ENCODE data around the gene KCNAB1. TPM values are rescaled to one million over a fixed set of nuclear protein-coding genes. Genes with fewer than 3 reads are reported as not detected.

The KCNAB1 gene
- total and polyA plus RNA-seq, 4 donors, result 0.16 to 2.4 (median 0.72) TPM

DNA sequence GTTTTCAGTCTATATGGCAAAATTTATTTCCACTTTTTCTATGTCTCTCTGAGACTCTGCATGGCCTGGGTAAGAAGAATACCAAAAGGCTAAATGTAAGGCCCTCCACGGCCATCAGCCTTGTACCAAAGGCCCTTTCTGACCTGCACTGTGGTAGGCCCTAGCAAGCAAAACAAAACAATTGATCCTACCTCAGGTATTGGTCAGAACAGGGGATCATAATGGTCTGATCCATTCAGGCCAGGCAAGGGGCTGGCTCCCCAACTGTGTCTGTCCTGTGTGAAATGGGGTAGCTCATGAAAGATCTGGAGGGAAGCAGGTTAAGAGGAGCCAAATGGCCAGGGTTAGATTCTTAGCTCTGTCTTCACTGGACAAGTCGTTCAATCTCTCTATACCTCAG, 253.3 kb downstream of the KCNAB1 start:
- Histone ChIP-seq H3K4me1 (ENCODE audit: control insufficient read depth in 5 of 5, insufficient read depth in 5 of 5, low read length in 5 of 5) (no peaks in the 10 kb centered on the region), H3K27me3 (ENCODE audit: control insufficient read depth in 3 of 3, insufficient read depth in 3 of 3, low read length in 2 of 3) (no peaks in the 10 kb centered on the region), H3K36me3 (ENCODE audit: control insufficient read depth in 4 of 4, insufficient read depth in 4 of 4, low read length in 4 of 4) (no peaks in the 10 kb centered on the region), H3K9me3 (ENCODE audit: control insufficient read depth in 4 of 4, insufficient read depth in 3 of 4, low read length in 3 of 4) (peaks cover 0 to 2% (median 0%) of the 10 kb centered on the region in 4 donors), H3K27ac (ENCODE audit: low read depth in 1 of 2, low read length in 1 of 2) (no peak overlapping the region), H3K4me3 (no peak overlapping the region), H3K9ac (ENCODE audit: insufficient read depth in 1 of 2, low read length in 2 of 2) (no peak overlapping the region)
- TF ChIP-seq, protein P1, sequence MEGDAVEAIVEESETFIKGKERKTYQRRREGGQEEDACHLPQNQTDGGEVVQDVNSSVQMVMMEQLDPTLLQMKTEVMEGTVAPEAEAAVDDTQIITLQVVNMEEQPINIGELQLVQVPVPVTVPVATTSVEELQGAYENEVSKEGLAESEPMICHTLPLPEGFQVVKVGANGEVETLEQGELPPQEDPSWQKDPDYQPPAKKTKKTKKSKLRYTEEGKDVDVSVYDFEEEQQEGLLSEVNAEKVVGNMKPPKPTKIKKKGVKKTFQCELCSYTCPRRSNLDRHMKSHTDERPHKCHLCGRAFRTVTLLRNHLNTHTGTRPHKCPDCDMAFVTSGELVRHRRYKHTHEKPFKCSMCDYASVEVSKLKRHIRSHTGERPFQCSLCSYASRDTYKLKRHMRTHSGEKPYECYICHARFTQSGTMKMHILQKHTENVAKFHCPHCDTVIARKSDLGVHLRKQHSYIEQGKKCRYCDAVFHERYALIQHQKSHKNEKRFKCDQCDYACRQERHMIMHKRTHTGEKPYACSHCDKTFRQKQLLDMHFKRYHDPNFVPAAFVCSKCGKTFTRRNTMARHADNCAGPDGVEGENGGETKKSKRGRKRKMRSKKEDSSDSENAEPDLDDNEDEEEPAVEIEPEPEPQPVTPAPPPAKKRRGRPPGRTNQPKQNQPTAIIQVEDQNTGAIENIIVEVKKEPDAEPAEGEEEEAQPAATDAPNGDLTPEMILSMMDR (IDR thresholded peaks at IDR 0.05; ENCODE audit: control extremely low read depth, extremely low read depth), result no peak
- DNase-seq (no peak), ATAC-seq (ENCODE audit: insufficient read depth, low FRiP score) (no peak)
- WGBS, 2 donors, result 82 to 91% methylated on average over 2 of the region's 2 CpGs

DNA sequence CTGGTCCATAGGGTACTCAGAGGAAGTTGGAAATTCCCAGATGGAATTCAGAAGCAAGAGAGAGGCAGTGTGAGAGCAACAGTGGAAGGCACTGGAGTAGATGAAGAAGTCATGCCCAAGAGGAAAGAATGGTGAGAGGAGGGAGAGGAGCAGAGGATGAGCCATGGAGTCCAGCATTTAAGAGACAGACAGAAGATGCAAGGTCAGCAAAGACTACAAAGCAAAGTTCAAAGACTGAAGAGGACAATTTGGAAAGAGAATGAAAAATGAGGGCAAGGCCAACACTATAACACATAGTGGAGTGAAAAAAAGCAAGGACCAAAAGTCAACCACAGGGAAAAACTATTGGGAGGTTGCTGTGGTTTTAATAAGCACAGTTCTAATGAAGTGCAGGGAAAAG, 255.8 kb downstream of the KCNAB1 start:
- Histone ChIP-seq H3K9ac (ENCODE audit: insufficient read depth in 1 of 2, low read length in 2 of 2) (no peak overlapping the region), H3K4me3 (no peak overlapping the region), H3K27ac (ENCODE audit: low read depth in 1 of 2, low read length in 1 of 2) (no peak overlapping the region), H3K9me3 (ENCODE audit: control insufficient read depth in 4 of 4, insufficient read depth in 3 of 4, low read length in 3 of 4) (peaks cover 0 to 2% (median 0%) of the 10 kb centered on the region in 4 donors), H3K4me1 (ENCODE audit: control insufficient read depth in 5 of 5, insufficient read depth in 5 of 5, low read length in 5 of 5) (peaks cover 0 to 3% (median 0%) of the 10 kb centered on the region in 5 donors), H3K27me3 (ENCODE audit: control insufficient read depth in 3 of 3, insufficient read depth in 3 of 3, low read length in 2 of 3) (no peaks in the 10 kb centered on the region), H3K36me3 (ENCODE audit: control insufficient read depth in 4 of 4, insufficient read depth in 4 of 4, low read length in 4 of 4) (no peaks in the 10 kb centered on the region)
- DNase-seq (no peak), ATAC-seq (ENCODE audit: insufficient read depth, low FRiP score) (no peak)
- TF ChIP-seq, protein P1 (IDR thresholded peaks at IDR 0.05; ENCODE audit: control extremely low read depth, extremely low read depth), result no peak

DNA sequence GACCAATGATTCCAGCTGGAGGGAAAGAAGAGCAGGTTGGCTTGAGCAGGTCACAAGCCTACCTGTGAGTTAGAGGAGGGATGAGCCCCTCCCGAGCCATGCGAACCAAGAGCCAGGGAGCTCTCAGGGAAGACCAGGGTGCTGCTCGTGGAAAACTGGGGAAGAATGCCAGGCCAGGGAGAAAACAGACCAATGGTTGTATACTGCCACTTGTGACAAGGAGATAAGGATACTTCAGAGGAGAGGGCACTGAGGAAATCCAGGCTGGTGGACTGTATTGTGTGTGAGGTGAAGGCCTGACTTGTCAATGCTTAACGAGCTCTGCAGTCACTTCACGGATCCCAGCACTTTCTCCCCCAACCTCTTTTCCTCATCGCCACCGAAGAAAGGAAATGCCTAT, 256.9 kb downstream of the KCNAB1 start:
- H3K9ac ChIP-seq (ENCODE audit: insufficient read depth in 1 of 2, low read length in 2 of 2), result no peak overlapping the region
- WGBS, 2 donors, result 79 to 92% methylated on average over 7 of the region's 7 CpGs
- ATAC-seq (ENCODE audit: insufficient read depth, low FRiP score) (no peak), DNase-seq (no peak)
- no peak overlapping the region for H3K4me3 ChIP-seq
- no peaks in the 10 kb centered on the region for H3K27me3 ChIP-seq (ENCODE audit: control insufficient read depth in 3 of 3, insufficient read depth in 3 of 3, low read length in 2 of 3)
- H3K36me3 ChIP-seq (ENCODE audit: control insufficient read depth in 4 of 4, insufficient read depth in 4 of 4, low read length in 4 of 4), result no peaks in the 10 kb centered on the region
- peaks cover 0 to 3% (median 0%) of the 10 kb centered on the region in 5 donors for H3K4me1 ChIP-seq (ENCODE audit: control insufficient read depth in 5 of 5, insufficient read depth in 5 of 5, low read length in 5 of 5)
- TF ChIP-seq, protein P1 (IDR thresholded peaks at IDR 0.05; ENCODE audit: control extremely low read depth, extremely low read depth), result no peak
- H3K9me3 ChIP-seq (ENCODE audit: control insufficient read depth in 4 of 4, insufficient read depth in 3 of 4, low read length in 3 of 4), result peaks cover 0 to 2% (median 0%) of the 10 kb centered on the region in 4 donors
- no peak overlapping the region for H3K27ac ChIP-seq (ENCODE audit: low read depth in 1 of 2, low read length in 1 of 2)

DNA sequence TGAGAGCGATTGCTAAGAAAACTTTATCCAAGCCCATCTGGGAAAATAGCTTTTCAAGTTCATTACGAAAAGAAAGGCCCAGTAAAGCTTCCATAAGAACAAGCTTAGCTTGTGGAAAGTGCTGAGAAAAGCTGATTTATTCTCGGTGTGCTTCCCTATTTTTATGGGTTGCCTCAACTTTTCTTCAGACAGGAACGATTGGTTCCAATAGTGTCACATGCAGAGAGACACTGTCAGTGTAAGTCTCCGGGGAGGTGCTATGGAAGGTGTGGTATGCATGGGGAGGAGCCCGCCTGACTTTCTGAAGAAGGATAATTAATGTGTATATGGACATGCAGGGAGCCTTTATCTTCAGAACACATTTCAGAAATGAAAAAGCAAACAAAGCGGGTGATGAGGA, 257.3 kb downstream of the KCNAB1 start:
- Histone ChIP-seq H3K36me3 (ENCODE audit: control insufficient read depth in 4 of 4, insufficient read depth in 4 of 4, low read length in 4 of 4) (no peaks in the 10 kb centered on the region), H3K27ac (ENCODE audit: low read depth in 1 of 2, low read length in 1 of 2) (no peak overlapping the region), H3K27me3 (ENCODE audit: control insufficient read depth in 3 of 3, insufficient read depth in 3 of 3, low read length in 2 of 3) (no peaks in the 10 kb centered on the region), H3K9me3 (ENCODE audit: control insufficient read depth in 4 of 4, insufficient read depth in 3 of 4, low read length in 3 of 4) (peaks cover 0 to 3% (median 0%) of the 10 kb centered on the region in 4 donors), H3K4me1 (ENCODE audit: control insufficient read depth in 5 of 5, insufficient read depth in 5 of 5, low read length in 5 of 5) (peaks cover 0 to 4% (median 0%) of the 10 kb centered on the region in 5 donors), H3K4me3 (no peak overlapping the region), H3K9ac (ENCODE audit: insufficient read depth in 1 of 2, low read length in 2 of 2) (no peak overlapping the region)
- ATAC-seq (ENCODE audit: insufficient read depth, low FRiP score), result no peak
- no peak for DNase-seq
- TF ChIP-seq, protein P1 (IDR thresholded peaks at IDR 0.05; ENCODE audit: control extremely low read depth, extremely low read depth), result no peak
- WGBS, 2 donors, result 85 to 87% methylated on average over 7 of the region's 7 CpGs
